IPS DF 4.7 (cell line): Measurements from ENCODE around the gene NCR3LG1.
"Not testable (repeated sequence)": the region's sequence is repeated elsewhere in the genome, so short reads cannot be mapped to it uniquely, and the experiment has no call there.

ENCODE experiments used
- DNase-seq: peaks from one replicate; pipeline ENCODE4 v3.0.0-alpha.2; 2013; ENCODE audit warnings: low spot score; ENCODE audit errors: extremely low read depth

Gene NCR3LG1

DNA sequence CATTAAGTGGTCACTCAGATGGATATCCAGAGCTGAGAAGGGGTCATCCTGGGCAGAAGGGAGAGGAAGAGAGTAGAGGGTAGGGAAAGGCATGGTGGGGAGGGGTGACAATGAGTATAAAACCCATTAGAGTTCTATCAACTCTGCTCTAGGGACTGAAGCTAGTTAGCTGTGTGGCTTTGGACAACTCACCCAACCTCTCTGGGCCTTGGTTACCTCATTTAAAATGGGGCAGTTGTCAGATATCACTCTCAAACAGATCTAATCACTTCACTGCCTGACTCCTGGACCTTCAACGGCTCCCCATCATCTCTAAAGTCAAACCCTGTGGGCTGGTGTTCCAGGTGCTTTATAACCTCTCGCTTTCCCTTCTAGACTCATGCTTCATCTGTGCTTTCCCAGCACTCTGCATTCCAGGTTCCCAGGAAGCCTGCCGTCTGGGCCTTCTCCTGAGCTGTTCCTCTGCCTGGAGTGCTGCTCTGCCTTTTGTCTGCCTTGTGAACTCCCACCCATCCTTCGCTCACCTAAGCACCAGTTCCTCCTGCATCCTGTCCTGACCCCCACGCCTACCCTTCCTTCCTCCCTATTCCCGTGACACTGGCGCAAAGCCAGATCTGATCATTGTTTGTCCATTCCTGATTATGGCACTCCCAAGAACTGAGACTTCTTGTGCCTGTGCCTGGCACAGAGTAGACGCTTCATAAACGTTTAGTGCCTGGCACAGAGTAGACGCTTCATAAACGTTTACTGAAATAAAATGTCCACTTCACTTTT, 59.2 kb downstream of the NCR3LG1 start:
- no peak for DNase-seq

DNA sequence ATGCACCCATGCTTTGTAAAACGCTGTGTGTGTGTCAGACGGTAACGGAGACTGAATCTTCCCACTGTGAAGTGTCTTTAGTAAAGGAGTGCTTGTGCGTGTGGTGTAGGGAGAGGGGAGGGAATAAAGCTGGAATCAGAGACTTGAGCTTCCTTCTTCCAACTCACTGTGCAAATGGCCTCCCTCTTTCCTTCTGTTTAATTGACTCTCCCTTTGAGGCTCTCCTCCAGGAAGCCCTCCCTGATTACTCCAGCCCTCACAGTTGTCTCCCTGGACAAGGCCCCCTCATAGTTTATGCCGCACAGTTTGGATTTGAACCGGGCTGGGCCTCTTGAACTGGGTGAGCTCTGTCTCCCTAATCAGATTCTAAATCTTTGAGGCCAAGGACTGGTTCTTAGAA, 59.8 kb downstream of the NCR3LG1 start:
- no peak for DNase-seq

DNA sequence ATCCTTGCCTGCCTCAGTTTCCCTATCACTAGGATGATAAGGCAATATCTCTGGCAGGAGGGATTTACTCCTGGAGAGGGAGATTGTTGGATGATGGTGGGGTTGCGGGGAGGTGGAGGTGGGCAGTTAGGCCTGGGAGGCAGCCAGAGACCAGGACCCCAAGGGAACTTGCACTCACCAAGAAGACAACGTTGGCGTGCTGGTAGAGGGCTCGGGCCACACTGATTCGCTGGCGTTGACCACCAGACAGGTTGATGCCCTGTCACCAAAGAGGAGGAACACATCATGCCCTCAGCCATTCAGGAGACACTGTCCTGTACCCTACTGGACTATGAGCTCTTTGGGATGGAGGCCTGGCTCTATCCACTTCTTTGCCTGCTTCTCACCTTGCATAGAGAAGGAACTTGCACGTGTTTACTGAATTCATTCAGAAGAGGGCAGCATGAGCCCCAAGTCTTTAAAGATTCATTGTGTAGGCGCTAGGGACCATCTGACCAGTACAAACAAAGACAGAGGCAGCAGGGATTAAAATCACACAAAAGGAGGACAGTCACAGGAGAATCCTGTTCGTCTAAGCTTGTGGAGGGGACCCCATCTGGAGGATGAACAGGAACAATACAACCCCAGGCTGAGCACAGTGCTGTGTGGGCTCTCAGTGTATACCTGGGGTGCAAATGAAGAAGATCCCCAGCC, 61.0 kb downstream of the NCR3LG1 start:
- no peak for DNase-seq

DNA sequence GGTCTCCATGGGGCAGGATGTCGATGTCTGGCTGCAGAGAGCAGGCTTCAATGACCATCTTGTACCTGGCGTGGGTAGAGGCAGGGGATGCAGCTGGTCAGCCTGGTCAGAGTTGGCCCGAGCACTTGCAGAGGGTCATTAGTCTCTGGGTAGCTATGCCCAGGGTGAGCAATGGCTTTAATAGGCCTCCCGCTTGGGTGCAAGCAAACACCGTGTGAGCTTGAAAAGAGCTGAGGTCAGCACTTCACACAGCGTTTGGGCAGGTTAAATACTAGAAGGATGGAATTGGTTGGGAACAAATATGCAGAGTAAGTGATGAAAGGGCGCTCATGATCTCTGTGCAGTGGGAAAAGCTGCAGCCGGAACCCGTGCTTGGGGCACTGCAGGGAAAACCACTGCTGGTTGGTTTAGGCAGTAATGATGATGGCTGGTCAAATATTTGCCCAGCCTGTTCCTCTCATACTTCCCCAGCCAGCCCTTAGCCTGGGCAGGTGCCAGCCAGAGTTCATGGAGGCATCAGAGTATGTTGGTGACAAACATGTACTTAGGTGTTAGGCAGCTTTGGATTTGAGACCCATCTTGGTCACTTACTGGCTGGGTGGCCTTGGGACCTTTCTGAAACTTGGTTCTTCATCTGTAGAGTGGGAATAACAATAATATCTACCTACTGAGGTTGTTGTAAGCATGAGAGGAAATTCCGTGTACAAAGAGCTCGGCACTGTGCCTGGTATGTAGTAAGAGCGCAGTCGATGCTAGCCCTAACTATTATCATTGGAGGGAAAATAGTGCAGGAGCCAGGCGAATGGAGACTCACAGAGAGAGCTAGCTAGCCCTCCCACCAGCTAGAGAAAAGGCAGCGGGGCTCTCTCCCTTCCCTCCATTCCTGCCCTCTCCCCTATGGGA, 62.1 kb downstream of the NCR3LG1 start:
- DNase-seq: no peak

DNA sequence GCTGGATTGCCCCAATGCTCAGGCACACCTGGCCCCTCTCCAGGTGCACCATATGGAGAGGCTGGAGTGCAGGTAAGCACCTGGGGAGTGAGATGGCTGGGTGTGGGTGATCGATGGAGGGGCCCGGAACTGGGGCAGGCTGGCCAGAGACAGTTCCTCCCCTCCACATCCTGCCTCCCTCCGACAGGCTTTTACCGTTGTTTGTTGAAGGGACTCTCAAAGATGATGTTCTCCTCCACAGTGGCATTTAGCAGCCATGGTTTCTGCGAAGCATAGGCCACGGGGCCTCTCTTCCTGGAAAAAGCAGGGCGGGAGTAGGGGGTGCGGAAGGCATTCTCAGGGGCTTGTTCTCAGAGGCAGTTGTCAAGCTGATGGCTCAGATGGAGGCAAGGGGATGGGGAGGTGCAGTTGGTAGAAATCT, 62.7 kb downstream of the NCR3LG1 start:
- no peak for DNase-seq

- DNase-seq: no peak
Observed at GRCh38 chr11:17414992-17415391, 63.4 kb downstream of the NCR3LG1 start.

- DNase-seq: no peak
Observed at GRCh38 chr11:17415523-17416104, 64.0 kb downstream of the NCR3LG1 start.

DNA sequence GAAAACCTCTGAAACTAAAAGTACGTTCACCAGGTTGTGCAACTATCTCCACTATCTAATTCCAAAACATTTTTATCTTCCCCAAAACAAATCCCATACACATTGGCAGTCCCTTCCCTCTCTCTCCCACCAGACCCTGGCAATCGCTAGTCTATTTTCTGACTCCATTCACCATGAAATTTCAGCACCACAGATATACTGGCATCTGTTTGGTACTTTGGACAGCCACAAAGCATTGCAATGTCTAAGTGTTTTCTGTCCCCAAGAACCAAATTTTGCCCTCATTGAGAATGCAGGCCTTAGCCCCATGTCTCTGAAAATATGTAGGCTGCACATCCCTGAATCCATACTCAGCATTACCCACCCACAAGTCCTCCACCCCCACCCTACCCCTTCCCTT, 64.9 kb downstream of the NCR3LG1 start:
- no peak for DNase-seq

DNA sequence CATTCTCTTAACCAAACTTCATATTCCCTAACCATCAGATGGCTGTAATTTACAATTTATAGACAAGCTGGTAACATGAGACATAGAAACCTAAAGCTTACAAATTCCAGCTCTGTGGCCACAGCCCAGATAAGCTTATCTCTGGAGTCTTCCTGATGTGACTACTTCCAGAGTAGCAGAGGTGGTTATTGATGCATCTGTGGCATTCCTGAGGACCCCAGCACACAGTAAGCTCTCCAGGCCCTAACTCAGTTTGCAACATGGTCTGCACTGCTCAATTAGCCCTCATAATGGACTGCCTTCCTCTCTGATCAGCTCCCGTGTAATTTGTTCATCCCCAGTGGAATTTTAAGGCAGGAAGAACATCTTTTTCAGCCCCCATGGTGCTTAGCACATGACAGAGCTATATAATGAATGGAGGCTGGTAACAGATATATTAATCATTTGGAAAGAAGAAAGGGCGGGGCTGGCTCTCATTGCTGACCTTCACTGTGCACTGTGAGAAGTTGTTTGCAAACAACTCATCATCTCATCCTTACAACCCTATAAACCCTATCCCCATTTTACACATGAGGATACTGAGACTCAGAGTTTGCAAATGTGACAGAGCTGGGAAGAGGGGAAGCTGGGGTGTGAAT, 67.0 kb downstream of the NCR3LG1 start:
- DNase-seq: no peak

DNA sequence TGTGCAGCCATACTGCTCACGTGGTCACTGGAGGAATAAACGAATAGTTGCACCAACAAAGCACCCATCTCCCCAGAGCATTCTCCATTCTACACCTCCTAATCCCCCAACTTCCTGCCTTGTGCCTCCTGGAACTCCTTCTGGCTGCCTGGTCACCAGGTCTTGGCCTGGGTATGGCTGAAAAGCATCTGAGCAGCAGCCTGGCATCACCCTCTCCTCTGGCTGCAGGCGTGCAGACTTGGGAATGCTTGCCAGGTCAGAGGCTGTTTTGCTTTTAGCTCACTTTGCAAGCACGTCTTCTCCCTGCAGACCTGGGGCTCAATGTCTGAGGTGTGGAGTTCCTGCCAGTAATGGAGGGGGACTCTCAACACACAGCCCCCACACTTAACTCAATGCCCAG, 70.2 kb downstream of the NCR3LG1 start:
- no peak for DNase-seq

DNA sequence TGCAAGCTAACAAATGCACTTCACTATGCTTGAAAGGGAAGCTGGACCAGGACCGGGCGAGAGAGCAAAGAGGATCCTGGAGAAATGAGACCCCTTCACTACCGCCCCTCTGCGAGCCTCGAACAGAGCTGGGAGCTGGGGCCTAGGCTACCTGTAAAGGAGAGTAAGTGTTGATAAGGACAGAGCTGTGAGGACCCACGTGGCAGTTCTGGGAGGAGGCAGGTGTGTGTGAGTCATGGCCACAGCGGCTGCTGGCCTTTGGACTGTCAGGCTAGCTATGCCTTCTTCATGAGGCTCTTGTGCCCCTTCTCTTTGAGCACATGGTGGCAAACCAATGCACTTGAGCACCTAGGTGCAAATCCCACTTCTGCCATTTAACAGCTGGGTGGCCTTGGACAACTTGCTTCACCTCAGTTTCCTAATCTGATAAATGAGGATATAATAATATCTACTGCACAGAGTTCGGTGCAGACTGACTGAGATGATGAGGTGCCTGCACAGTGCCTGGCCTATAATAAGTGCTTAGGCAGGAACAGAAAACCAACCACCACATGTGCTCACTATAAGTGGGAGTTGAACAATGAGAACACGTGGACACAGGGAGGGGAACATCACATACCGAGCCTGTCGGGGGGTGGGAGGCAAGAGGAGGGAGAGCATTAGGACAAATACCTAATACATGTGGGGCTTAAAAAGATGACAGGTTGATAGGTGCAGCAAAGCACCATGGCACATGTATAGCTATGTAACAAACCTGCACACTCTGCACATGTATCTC, 72.1 kb downstream of the NCR3LG1 start:
- no peak for DNase-seq

- not testable (repeated sequence) for DNase-seq
Observed at GRCh38 chr11:17426233-17426632, 74.6 kb downstream of the NCR3LG1 start.
